Ectodermal cell (in vitro differentiated cells): ENCODE measurements around the gene DTNBP1.

Experiments used
- H3K27ac ChIP-seq: 2 replicates; pipeline ENCODE4 v1.7.0; 2013; ENCODE audit warnings: mild to moderate bottlenecking, low read depth, low read length; ENCODE audit not compliant: insufficient read depth, poor library complexity, severe bottlenecking
- H3K27me3 ChIP-seq: 2 replicates; pipeline ENCODE4 v1.7.0; 2013; ENCODE audit warnings: mild to moderate bottlenecking, low read length; ENCODE audit not compliant: insufficient read depth, control insufficient read depth, poor library complexity, severe bottlenecking
- H3K36me3 ChIP-seq: one replicate; pipeline ENCODE4 v1.7.0; 2013; ENCODE audit warnings: low read length; ENCODE audit not compliant: control insufficient read depth, insufficient read depth
- H3K4me1 ChIP-seq: one replicate; pipeline ENCODE4 v1.7.0; 2013; ENCODE audit warnings: low read length; ENCODE audit not compliant: control insufficient read depth, insufficient read depth
- H3K4me3 ChIP-seq: 2 replicates; pipeline ENCODE4 v1.7.0; 2013; ENCODE audit warnings: low read depth, low read length, control low read depth; ENCODE audit not compliant: insufficient read depth
- H3K9me3 ChIP-seq: 2 replicates; pipeline ENCODE4 v1.7.0; 2013; ENCODE audit warnings: mild to moderate bottlenecking, low read length, moderate library complexity; ENCODE audit not compliant: control insufficient read depth
- WGBS, 2 experiments: methylation state at CpG; one replicate each; pipeline ENCODE4 v1.1.7; 2013; ENCODE audit warnings: missing lambda C conversion rate in 2 of 2; 5-methylcytosine and 5-hydroxymethylcytosine counted together

The DTNBP1 gene

DNA sequence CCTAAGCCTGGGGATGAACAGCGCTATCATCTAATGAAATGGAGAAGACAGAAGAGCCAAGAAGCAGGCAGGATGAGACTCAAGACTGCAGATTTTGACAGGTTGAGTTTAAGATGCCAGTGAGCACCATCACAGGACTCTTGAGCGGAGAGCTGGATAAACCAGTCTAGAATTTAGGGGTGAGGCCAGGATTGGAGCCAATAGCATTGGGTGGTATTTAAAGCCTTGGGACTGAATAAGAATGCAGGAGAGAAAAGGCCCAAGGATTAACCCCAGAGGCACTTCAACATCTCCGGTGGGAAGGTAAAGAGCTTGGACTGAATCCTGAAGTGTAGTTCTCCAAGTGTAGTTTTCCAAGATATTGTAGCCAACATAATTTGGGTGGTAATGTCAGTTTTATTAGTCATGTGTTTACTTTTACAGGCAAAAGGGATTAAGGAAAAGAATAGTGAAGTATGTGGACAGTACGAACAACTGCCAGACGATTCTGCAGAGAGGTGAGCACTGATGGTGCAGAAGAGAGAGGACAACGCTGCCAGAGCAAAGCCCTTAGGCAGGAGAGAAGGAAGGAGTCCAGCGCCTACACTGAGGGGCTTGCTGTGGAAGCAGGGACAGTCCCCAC lies 85.2 kb downstream of the DTNBP1 start:
- Histone ChIP-seq H3K27ac (no peak overlapping the region), H3K27me3 (no peaks in the 10 kb centered on the region)
- WGBS, 2 experiments, result 90 to 92% methylated on average over 7 of the region's 7 CpGs

DNA sequence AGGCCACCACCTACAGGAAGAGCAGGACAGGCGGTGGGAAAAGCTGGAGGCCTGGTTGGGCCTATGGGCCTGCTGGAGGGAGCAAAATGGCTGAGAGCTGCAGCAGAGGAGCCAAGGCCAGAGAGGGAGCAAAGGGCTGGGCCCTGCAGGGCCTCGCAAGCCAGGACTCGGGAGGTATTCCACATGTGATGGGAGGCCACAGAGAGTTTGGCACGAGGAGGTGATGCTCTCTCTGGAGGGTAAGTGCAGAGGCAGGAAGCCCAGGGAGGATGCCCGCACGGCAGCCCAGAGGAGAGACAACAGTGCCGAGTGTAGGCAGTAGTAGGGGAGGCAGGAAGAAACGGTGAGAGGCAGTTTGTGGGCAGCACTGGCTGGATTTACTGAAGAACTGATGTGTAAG lies 85.7 kb downstream of the DTNBP1 start:
- no peaks in the 10 kb centered on the region for H3K27me3 ChIP-seq
- H3K4me3 ChIP-seq, result no peak overlapping the region
- 92 to 96% methylated on average over 8 of the region's 8 CpGs for WGBS, 2 experiments
- no peaks in the 10 kb centered on the region for H3K4me1 ChIP-seq
- H3K27ac ChIP-seq, result no peak overlapping the region
- H3K36me3 ChIP-seq, result no peaks in the 10 kb centered on the region
- no peaks in the 10 kb centered on the region for H3K9me3 ChIP-seq

More for the DNA sequence above, 85.2 kb downstream of the DTNBP1 start:
- H3K36me3 ChIP-seq, result no peaks in the 10 kb centered on the region
- no peaks in the 10 kb centered on the region for H3K9me3 ChIP-seq
- no peaks in the 10 kb centered on the region for H3K4me1 ChIP-seq
- no peak overlapping the region for H3K4me3 ChIP-seq

DNA sequence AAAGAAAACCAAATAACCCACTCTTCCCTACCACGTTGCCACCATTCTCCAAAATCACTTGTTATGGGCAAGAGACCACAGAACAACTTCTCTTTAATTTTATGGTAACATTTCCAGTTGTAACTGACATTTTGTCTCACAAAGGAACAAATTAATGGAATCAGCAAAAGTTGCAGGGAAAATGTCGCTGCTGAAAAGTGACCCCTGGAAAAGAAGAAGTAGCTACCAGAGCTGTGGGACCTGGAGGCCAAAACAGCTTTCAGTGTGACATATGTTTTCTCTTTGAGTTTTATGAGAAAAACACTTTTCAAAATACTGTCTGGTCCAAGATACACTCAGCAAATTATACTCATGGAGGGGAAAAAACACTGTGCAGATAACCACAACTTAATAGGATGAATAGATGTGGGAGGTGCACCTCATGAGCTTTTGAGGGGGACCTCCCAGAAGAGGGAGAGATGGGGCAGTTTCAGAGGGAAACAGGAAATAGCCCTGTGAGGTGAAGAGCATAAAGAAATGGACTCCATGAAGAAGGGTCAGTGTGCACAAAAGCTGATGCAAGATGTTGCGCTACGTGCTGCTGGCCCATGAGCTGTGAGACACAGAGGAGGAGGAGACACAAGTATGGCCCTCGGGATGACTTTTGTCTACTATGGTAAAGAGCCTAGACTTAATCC lies 87.3 kb downstream of the DTNBP1 start:
- Histone ChIP-seq H3K9me3 (no peaks in the 10 kb centered on the region), H3K4me3 (no peak overlapping the region), H3K4me1 (no peaks in the 10 kb centered on the region), H3K36me3 (no peaks in the 10 kb centered on the region), H3K27me3 (no peaks in the 10 kb centered on the region), H3K27ac (no peak overlapping the region)
- WGBS, 2 experiments, result 94 to 96% methylated on average over 5 of the region's 5 CpGs

DNA sequence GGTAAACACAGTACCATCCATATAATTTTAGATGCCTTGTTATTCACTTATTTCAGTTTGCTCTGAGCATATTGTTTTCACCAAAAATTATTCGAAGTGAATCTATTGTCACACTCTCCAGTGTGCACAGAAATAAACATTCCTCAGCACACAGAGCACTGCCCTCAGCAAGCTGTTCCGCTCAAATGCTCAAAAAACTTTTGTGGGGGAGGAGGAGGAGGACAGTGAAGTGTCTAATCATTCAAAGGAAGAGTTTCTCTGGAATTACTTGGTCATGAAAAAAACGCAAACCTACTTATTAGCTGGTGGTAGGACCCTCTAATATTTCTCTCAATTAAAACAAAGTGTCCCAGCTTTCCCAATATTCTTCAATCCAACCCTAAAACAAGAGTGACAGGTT lies 88.3 kb downstream of the DTNBP1 start:
- no peak overlapping the region for H3K4me3 ChIP-seq
- no peak overlapping the region for H3K27ac ChIP-seq
- 88 to 91% methylated on average over 3 of the region's 3 CpGs for WGBS, 2 experiments
- no peaks in the 10 kb centered on the region for H3K27me3 ChIP-seq
- H3K36me3 ChIP-seq, result no peaks in the 10 kb centered on the region
- H3K9me3 ChIP-seq, result no peaks in the 10 kb centered on the region
- no peaks in the 10 kb centered on the region for H3K4me1 ChIP-seq

DNA sequence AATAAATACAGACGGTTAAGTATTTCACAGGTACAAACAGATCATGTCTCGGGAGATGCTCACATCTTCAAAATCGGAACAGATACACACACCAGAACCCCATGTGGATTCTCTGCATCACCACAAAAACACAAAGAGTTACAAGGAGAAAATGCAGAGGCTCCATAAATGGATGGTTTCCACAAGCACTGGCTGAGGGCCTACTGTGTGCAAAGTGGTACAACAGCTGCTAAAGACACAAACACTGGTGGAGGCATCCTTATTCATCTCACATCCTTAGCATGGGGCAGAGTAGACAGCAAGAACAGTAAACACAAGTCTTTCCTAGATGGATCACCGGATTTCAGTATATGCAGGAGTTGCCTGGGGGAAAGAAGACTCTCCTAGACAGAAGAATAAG lies 88.8 kb downstream of the DTNBP1 start:
- H3K36me3 ChIP-seq, result no peaks in the 10 kb centered on the region
- no peaks in the 10 kb centered on the region for H3K27me3 ChIP-seq
- no peak overlapping the region for H3K4me3 ChIP-seq
- H3K27ac ChIP-seq, result no peak overlapping the region
- WGBS, 2 experiments, result 71 to 72% methylated on average over 4 of the region's 4 CpGs
- H3K4me1 ChIP-seq, result no peaks in the 10 kb centered on the region
- no peaks in the 10 kb centered on the region for H3K9me3 ChIP-seq

DNA sequence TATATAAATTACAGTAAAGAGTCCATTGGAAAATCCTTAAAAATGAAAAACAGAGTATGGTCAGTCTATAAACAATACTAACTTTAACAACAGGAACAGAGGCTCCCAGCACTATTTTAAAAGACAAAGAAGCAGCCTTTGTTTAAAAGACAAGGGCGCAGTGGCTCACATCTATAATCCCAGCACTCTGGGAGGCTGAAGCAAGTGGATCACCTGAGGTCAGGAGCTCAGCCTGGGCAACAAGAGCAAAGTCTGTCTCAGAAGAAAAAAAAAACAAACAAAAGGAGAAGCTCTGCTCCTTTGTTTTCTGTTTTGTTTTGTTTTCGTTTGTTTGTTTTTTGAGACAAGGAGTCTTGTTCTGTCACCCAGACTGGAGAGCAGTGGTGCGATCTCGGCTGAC lies 89.4 kb downstream of the DTNBP1 start:
- no peaks in the 10 kb centered on the region for H3K4me1 ChIP-seq
- no peak overlapping the region for H3K4me3 ChIP-seq
- no peaks in the 10 kb centered on the region for H3K36me3 ChIP-seq
- no peaks in the 10 kb centered on the region for H3K9me3 ChIP-seq
- H3K27me3 ChIP-seq, result no peaks in the 10 kb centered on the region
- H3K27ac ChIP-seq, result no peak overlapping the region
- 53 to 54% methylated on average over 4 of the region's 4 CpGs for WGBS, 2 experiments

DNA sequence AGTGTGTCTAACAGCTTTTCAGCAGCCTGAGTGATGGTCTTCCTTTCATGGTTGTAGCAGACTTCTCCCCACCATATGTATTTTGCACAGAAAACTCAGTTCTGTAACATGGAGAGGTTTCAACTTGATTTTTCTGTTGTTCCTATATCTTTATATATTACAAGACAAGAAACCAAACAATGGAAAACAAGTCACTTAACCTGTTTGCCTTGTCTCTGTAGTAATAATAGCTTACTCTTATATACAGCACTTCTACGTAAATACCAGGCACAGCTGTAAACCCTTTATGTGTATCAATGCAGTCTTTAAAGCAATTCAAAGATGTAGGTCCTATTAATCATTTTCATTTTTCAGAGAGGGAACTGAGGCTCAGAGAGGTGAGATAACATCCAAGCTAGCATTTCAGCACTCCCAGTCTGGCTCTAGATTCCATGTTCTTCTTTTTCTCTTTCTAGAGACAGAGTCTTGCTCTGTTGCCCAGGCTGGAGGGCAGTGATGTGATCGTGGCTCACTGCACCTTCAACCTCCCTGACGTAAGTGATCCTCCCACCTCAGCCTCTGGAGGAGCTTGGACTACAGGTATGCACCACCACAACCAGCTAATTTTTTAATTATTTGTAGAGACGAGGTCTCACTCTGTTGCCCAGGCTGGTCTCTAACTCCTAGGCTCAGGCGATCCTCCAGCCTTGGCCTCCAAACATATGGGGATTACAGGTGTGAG lies 90.4 kb downstream of the DTNBP1 start:
- Histone ChIP-seq H3K36me3 (no peaks in the 10 kb centered on the region), H3K9me3 (no peaks in the 10 kb centered on the region), H3K4me1 (no peaks in the 10 kb centered on the region), H3K27me3 (no peaks in the 10 kb centered on the region), H3K27ac (no peak overlapping the region), H3K4me3 (no peak overlapping the region)
- 90 to 97% methylated on average over 4 to 5 of the region's 5 CpGs for WGBS, 2 experiments

DNA sequence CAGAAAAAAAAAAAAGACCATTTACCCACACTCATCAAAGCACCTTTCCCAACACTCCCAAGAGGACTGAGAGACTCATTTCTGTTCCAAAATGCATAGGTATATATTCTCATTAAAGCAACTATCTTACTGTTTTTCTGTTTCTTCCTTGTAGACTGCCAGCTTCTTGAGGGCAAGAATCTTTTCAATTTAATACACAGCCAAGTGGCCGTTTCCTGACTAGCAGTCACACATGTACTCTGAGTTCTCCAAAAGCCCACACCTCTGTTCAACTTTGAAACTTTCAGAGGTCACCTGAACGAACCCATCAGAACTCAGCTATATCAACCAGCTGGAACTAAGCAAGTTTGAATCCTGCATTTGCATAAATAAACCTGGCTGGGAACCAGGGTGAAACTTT lies 92.7 kb downstream of the DTNBP1 start:
- H3K9me3 ChIP-seq, result no peaks in the 10 kb centered on the region
- 90% methylated on average over 2 of the region's 2 CpGs for WGBS, 2 experiments
- no peaks in the 10 kb centered on the region for H3K36me3 ChIP-seq
- H3K27me3 ChIP-seq, result no peaks in the 10 kb centered on the region
- H3K27ac ChIP-seq, result no peak overlapping the region
- H3K4me3 ChIP-seq, result no peak overlapping the region
- no peaks in the 10 kb centered on the region for H3K4me1 ChIP-seq

DNA sequence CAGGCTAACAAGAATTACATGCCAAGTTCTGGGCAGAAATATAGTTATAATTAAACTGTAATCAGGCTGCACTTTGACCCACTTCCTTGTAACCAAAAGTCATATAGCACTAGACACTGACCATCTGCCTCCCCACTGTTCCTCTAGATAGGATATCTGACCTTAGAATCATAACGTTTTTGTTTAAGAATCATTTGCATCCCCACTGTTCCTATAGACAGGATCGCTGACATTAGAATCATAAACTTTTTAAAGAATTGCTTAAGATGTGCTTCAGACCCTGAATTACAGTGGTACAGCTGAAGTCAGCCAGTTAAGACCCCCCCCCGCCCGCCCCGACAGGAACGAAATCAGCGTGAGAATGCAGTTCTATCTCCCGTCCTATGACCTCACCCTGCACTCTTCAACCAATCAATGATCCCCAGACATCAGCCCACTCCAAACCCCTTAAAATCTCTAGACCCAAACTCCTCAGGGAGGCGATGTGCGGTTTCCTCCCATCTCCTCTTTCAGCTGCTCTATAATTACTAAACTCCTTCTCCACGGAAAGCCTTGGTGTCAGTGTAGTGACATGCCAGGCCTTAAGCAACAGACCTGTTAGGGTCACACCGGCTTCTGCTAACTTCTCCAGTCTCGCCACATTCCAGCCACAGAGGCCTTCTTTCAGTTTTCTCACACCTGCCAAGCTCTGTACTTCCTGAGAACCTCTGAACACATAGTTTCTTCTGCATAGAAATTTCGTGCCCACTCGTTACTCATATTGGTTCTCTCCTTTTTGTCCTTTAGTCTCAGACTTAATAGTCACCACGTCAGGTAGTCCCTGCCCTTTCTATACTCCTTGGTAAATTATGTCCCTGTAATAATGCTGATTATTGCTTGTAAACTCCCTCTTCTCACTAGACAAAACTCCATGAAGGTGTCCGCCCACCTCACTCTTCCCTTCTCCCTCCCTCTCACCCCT lies 93.5 kb downstream of the DTNBP1 start:
- WGBS, 2 experiments, result 66 to 68% methylated on average over 16 to 17 of the region's 17 CpGs
- Histone ChIP-seq H3K4me3 (no peak overlapping the region), H3K27me3 (no peaks in the 10 kb centered on the region), H3K4me1 (no peaks in the 10 kb centered on the region), H3K27ac (no peak overlapping the region), H3K36me3 (no peaks in the 10 kb centered on the region), H3K9me3 (no peaks in the 10 kb centered on the region)
